Lower leg skin (tissue), 3 donors: ENCODE results near the gene EEFSEC.

ENCODE experiments used
- POLR2A ChIP-seq, 2 donors: fragments of 450-650 bp; IDR thresholded peaks; one replicate each; pipeline ENCODE4 v1.6.1; 2016 to 2017; ENCODE audit warnings: antibody characterized with exemption in 2 of 2, mild to moderate bottlenecking in 1 of 2, moderate library complexity in 1 of 2
- TF ChIP-seq, protein P1 (sequence below), 3 donors: fragments of 450-650 bp; IDR thresholded peaks; one replicate each; pipeline ENCODE4 v1.5.1; 2016; ENCODE audit warnings: antibody characterized with exemption in 3 of 3, mild to moderate bottlenecking in 3 of 3, moderate library complexity in 2 of 3

DNA sequence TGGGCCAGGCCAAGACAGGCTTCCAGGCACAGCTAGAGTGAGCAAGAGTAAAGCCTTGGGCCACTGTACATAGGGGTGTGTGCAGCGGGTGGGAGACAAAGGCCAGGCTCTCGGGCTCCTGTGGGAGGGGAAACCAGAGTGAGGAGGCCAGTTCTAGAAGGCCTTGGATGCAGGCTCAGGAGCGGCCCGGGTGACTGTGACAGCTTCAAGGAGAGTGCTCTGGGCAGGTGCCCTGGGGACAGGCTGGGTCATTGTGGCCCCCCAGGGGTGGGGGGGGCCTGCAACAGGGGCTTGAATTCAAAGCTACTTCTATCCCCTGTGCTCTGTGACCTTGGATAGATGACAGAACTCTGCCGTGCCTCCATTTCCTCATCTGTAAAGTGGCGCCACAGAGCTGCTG is 204.3 kb downstream of the EEFSEC start:
- TF ChIP-seq POLR2A (IDR thresholded peaks at IDR 0.05) = no peak
- TF ChIP-seq, protein P1, sequence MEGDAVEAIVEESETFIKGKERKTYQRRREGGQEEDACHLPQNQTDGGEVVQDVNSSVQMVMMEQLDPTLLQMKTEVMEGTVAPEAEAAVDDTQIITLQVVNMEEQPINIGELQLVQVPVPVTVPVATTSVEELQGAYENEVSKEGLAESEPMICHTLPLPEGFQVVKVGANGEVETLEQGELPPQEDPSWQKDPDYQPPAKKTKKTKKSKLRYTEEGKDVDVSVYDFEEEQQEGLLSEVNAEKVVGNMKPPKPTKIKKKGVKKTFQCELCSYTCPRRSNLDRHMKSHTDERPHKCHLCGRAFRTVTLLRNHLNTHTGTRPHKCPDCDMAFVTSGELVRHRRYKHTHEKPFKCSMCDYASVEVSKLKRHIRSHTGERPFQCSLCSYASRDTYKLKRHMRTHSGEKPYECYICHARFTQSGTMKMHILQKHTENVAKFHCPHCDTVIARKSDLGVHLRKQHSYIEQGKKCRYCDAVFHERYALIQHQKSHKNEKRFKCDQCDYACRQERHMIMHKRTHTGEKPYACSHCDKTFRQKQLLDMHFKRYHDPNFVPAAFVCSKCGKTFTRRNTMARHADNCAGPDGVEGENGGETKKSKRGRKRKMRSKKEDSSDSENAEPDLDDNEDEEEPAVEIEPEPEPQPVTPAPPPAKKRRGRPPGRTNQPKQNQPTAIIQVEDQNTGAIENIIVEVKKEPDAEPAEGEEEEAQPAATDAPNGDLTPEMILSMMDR (IDR thresholded peaks at IDR 0.05) = no peak
